Neural progenitor cell (in vitro differentiated cells): ENCODE data around the gene UNC13D. TPM values are rescaled to one million over a fixed set of nuclear protein-coding genes. Genes with fewer than 3 reads are reported as not detected.
A peak's percentile ranks its signal among the peaks of the same experiment; 100 is the strongest.

Experiments
- DNase-seq: peaks from one replicate; pipeline ENCODE4 v3.0.0-alpha.2; 2016; ENCODE audit warnings: low spot score
- H2AFZ ChIP-seq: fragments of 200-600 bp; sonication (generic); replicated peaks from 2 replicates; pipeline ENCODE4 v1.6.1; 2016; ENCODE audit warnings: antibody characterized with exemption
- H3F3A ChIP-seq: fragments of 200-600 bp; sonication (generic); 2 replicates; pipeline ENCODE4 v1.6.1; 2016; ENCODE audit warnings: antibody characterized with exemption, low read depth
- H3K27ac ChIP-seq: fragments of 200-600 bp; sonication (generic); 2 replicates; pipeline ENCODE4 v1.5.1; 2016; ENCODE audit warnings: mild to moderate bottlenecking
- H3K27me3 ChIP-seq: fragments of 200-600 bp; sonication (generic); 2 replicates; pipeline ENCODE4 v1.6.1; 2016; ENCODE audit warnings: mild to moderate bottlenecking, moderate library complexity
- H3K36me3 ChIP-seq: fragments of 200-600 bp; sonication (generic); 2 replicates; pipeline ENCODE4 v1.5.1; 2016
- H3K4me1 ChIP-seq: fragments of 200-600 bp; sonication (generic); 2 replicates; pipeline ENCODE4 v1.6.1; 2016; ENCODE audit warnings: mixed run types
- H3K4me2 ChIP-seq: fragments of 200-600 bp; sonication (generic); 2 replicates; pipeline ENCODE4 v1.6.1; 2016
- H3K4me3 ChIP-seq: fragments of 200-600 bp; sonication (generic); 2 replicates; pipeline ENCODE4 v1.5.1; 2016
- H3K79me2 ChIP-seq: fragments of 200-600 bp; sonication (generic); 2 replicates; pipeline ENCODE4 v1.6.1; 2016; ENCODE audit warnings: low read depth
- H3K9ac ChIP-seq: fragments of 200-600 bp; sonication (generic); 2 replicates; pipeline ENCODE4 v1.6.1; 2016
- H3K9me3 ChIP-seq: fragments of 200-600 bp; sonication (generic); 2 replicates; pipeline ENCODE4 v1.5.1; 2016; ENCODE audit warnings: low read depth
- H4K20me1 ChIP-seq: fragments of 200-600 bp; sonication (generic); 2 replicates; pipeline ENCODE4 v1.6.1; 2016; ENCODE audit warnings: low read depth
- H3K27ac Mint-ChIP-seq: 3 replicates; pipeline ENCODE4 v1.8.0; 2021; ENCODE audit warnings: mixed read lengths
- H3K27me3 Mint-ChIP-seq: 2 replicates; pipeline ENCODE4 v1.8.0; 2022; ENCODE audit warnings: low read depth, mild to moderate bottlenecking, inconsistent platforms, moderate library complexity, mixed read lengths; ENCODE audit not compliant: insufficient read depth
- H3K36me3 Mint-ChIP-seq: 3 replicates; pipeline ENCODE4 v1.8.0; 2021; ENCODE audit warnings: mixed read lengths
- H3K4me1 Mint-ChIP-seq: 3 replicates; pipeline ENCODE4 v1.8.0; 2021; ENCODE audit warnings: mixed read lengths
- H3K4me3 Mint-ChIP-seq: 3 replicates; pipeline ENCODE4 v1.8.0; 2021; ENCODE audit warnings: mild to moderate bottlenecking, moderate library complexity, mixed read lengths
- H3K9me3 Mint-ChIP-seq: 3 replicates; pipeline ENCODE4 v1.8.0; 2020; ENCODE audit warnings: mixed read lengths
- CTCF ChIP-seq: fragments of 200-600 bp; sonication (generic); IDR thresholded peaks from 2 replicates; pipeline ENCODE4 v1.5.1; 2017; ENCODE audit warnings: antibody characterized with exemption, mild to moderate bottlenecking
- EZH2 ChIP-seq: fragments of 200-600 bp; sonication (generic); IDR thresholded peaks from 2 replicates; pipeline ENCODE4 v1.6.1; 2017; ENCODE audit warnings: antibody characterized with exemption, mild to moderate bottlenecking, moderate library complexity
- EZH2phosphoT487 ChIP-seq: fragments of 200-600 bp; sonication (generic); IDR thresholded peaks from 2 replicates; pipeline ENCODE4 v1.6.1; 2017; ENCODE audit warnings: antibody characterized with exemption
- total RNA-seq: library from RNA; depleted of rRNA; stranded (reverse); fragments of >200 nt; gene quantifications from 2 replicates; pipeline ENCODE4 v1.2.3, GENCODE V29; 2015; ENCODE audit warnings: low replicate concordance

UNC13D gene
- total RNA-seq, 1 donor from 2014 or later: 0.09 TPM

- Histone ChIP-seq H3K9me3 (no peaks in the 10 kb centered on the region), H3K4me3 (no peak overlapping the region), H3K9ac (no peak overlapping the region), H3K27me3 (no peaks in the 10 kb centered on the region), H3K4me2 (no peak overlapping the region), H3K36me3 (peaks cover 8% of the 10 kb centered on the region), H4K20me1 (peaks cover 57% of the 10 kb centered on the region), H3K27ac (peak overlapping the region; percentile 13), H3K79me2 (peaks cover 84% of the 10 kb centered on the region), H3F3A (peaks cover 9% of the 10 kb centered on the region), H3K4me1 (no peaks in the 10 kb centered on the region), H2AFZ (no peak overlapping the region)
- Mint-ChIP-seq H3K27me3 (no peaks in the 10 kb centered on the region), H3K9me3 (no peaks in the 10 kb centered on the region), H3K4me3 (no peak overlapping the region), H3K27ac (no peak overlapping the region), H3K4me1 (no peaks in the 10 kb centered on the region), H3K36me3 (peaks cover 21% of the 10 kb centered on the region)
- no peak for TF ChIP-seq EZH2
- TF ChIP-seq EZH2phosphoT487: no peak
- TF ChIP-seq CTCF: no peak
- no peak for DNase-seq
Measured at GRCh38 chr17:75799402-75799801, 44.8 kb downstream of the UNC13D start.

- H3K4me1 ChIP-seq: no peaks in the 10 kb centered on the region
- H3F3A ChIP-seq: peaks cover 2% of the 10 kb centered on the region
- no peak overlapping the region for H3K4me2 ChIP-seq
- H3K79me2 ChIP-seq: peaks cover 86% of the 10 kb centered on the region
- no peaks in the 10 kb centered on the region for H3K9me3 Mint-ChIP-seq
- no peak overlapping the region for H3K27ac ChIP-seq
- no peak for DNase-seq
- no peak overlapping the region for H3K4me3 ChIP-seq
- H3K36me3 Mint-ChIP-seq: peaks cover 31% of the 10 kb centered on the region
- H3K9ac ChIP-seq: no peak overlapping the region
- no peaks in the 10 kb centered on the region for H3K27me3 Mint-ChIP-seq
- H2AFZ ChIP-seq: no peak overlapping the region
- H4K20me1 ChIP-seq: peaks cover 65% of the 10 kb centered on the region
- no peak overlapping the region for H3K27ac Mint-ChIP-seq
- H3K36me3 ChIP-seq: peaks cover 8% of the 10 kb centered on the region
- peaks cover 1% of the 10 kb centered on the region for H3K4me1 Mint-ChIP-seq
- no peaks in the 10 kb centered on the region for H3K27me3 ChIP-seq
- no peak for TF ChIP-seq EZH2
- no peak for TF ChIP-seq CTCF
- no peak for TF ChIP-seq EZH2phosphoT487
- no peaks in the 10 kb centered on the region for H3K9me3 ChIP-seq
- H3K4me3 Mint-ChIP-seq: no peak overlapping the region
Measured at GRCh38 chr17:75795820-75796607, 48.2 kb downstream of the UNC13D start.

GRCh38 chr17:75793460-75793859 is 50.7 kb downstream of the UNC13D start:
- Histone ChIP-seq H3K9me3 (no peaks in the 10 kb centered on the region), H4K20me1 (peaks cover 71% of the 10 kb centered on the region), H3F3A (peaks cover 2% of the 10 kb centered on the region), H3K27me3 (no peaks in the 10 kb centered on the region), H2AFZ (no peak overlapping the region), H3K4me2 (no peak overlapping the region), H3K27ac (no peak overlapping the region), H3K36me3 (peaks cover 8% of the 10 kb centered on the region), H3K4me3 (no peak overlapping the region), H3K9ac (no peak overlapping the region), H3K79me2 (peaks cover 98% of the 10 kb centered on the region), H3K4me1 (no peaks in the 10 kb centered on the region)
- H3K4me1 Mint-ChIP-seq: peaks cover 6% of the 10 kb centered on the region
- no peaks in the 10 kb centered on the region for H3K27me3 Mint-ChIP-seq
- TF ChIP-seq EZH2 (no peak), CTCF (no peak), EZH2phosphoT487 (no peak)
- no peaks in the 10 kb centered on the region for H3K9me3 Mint-ChIP-seq
- H3K36me3 Mint-ChIP-seq: peaks cover 28% of the 10 kb centered on the region
- no peak for DNase-seq
- H3K27ac Mint-ChIP-seq: no peak overlapping the region
- no peak overlapping the region for H3K4me3 Mint-ChIP-seq
